Spinal cord (tissue), 10 donors: ENCODE results near the gene RTF2. TPM values are rescaled to one million over a fixed set of nuclear protein-coding genes. Genes with fewer than 3 reads are reported as not detected.

Source experiments
- DNase-seq, 6 donors: peaks; one replicate each; pipeline versions ENCODE4 v3.0.0 to v3.0.0-alpha.2; 2013 to 2015; ENCODE audit warnings: low spot score in 6 of 6, low read depth in 4 of 6
- H3K27ac ChIP-seq: one replicate; pipeline ENCODE4 v1.5.1; 2013; ENCODE audit warnings: low read depth, low read length, control low read depth
- H3K27me3 ChIP-seq: one replicate; pipeline ENCODE4 v1.6.1; 2013; ENCODE audit warnings: low read length; ENCODE audit not compliant: control insufficient read depth, insufficient read depth
- H3K36me3 ChIP-seq: one replicate; pipeline ENCODE4 v1.6.1; 2013; ENCODE audit warnings: low read length; ENCODE audit not compliant: control insufficient read depth, insufficient read depth
- H3K4me1 ChIP-seq: one replicate; pipeline ENCODE4 v1.6.1; 2013; ENCODE audit warnings: low read length; ENCODE audit not compliant: control insufficient read depth, insufficient read depth
- H3K4me3 ChIP-seq: one replicate; pipeline ENCODE4 v1.5.1; 2013; ENCODE audit warnings: low read depth, low read length, control low read depth
- H3K9me3 ChIP-seq: one replicate; pipeline ENCODE4 v1.6.1; 2013; ENCODE audit warnings: low read length; ENCODE audit not compliant: control insufficient read depth, insufficient read depth
- WGBS: methylation state at CpG from one replicate; pipeline ENCODE4 v1.1.5; 2013; ENCODE audit warnings: missing lambda C conversion rate; ENCODE audit not compliant: insufficient coverage; 5-methylcytosine and 5-hydroxymethylcytosine counted together
- polyA plus RNA-seq, 2 donors: library from polyadenylated mRNA; unstranded; fragments of 120-200 nt; gene quantifications; one replicate each; pipeline ENCODE4 v1.2.1, GENCODE V29; 2013; ENCODE audit not compliant: insufficient read length in 2 of 2
- total RNA-seq, 2 donors: library from RNA; depleted of rRNA in 1 of 2; stranded (reverse); fragments of 120-200 nt in 1 of 2; fragments of >200 nt in 1 of 2; gene quantifications; one replicate each; pipeline versions ENCODE4 v1.2.3 to v1.2.4, GENCODE V29; 2013 to 2014
- donor health status: healthy.

Gene RTF2
- total and polyA plus RNA-seq, 4 donors, result 63.3 to 128 (median 109) TPM

- no peaks in the 10 kb centered on the region for H3K9me3 ChIP-seq
- WGBS, result 91% methylated on average over 6 of the region's 9 CpGs
- no peak overlapping the region for H3K4me3 ChIP-seq
Measured at GRCh38 chr20:56426026-56426425, 42.4 kb upstream of the RTF2 start.

GRCh38 chr20:56426926-56427325, 41.5 kb upstream of the RTF2 start:
- Histone ChIP-seq H3K9me3 (no peaks in the 10 kb centered on the region), H3K4me3 (no peak overlapping the region), H3K27ac (no peak overlapping the region), H3K36me3 (no peaks in the 10 kb centered on the region), H3K27me3 (no peaks in the 10 kb centered on the region), H3K4me1 (no peaks in the 10 kb centered on the region)
- DNase-seq, result no peak

More at GRCh38 chr20:56426026-56426425, 42.4 kb upstream of the RTF2 start:
- no peak overlapping the region for H3K27ac ChIP-seq
- DNase-seq, result no peak
- H3K4me1 ChIP-seq, result peaks cover 2% of the 10 kb centered on the region
- no peaks in the 10 kb centered on the region for H3K36me3 ChIP-seq
- H3K27me3 ChIP-seq, result no peaks in the 10 kb centered on the region

- Histone ChIP-seq H3K4me3 (no peak overlapping the region), H3K4me1 (no peaks in the 10 kb centered on the region), H3K27ac (no peak overlapping the region), H3K9me3 (no peaks in the 10 kb centered on the region), H3K27me3 (no peaks in the 10 kb centered on the region), H3K36me3 (no peaks in the 10 kb centered on the region)
- WGBS, result no CpG with 5 or more reads among the region's 4 CpGs
- no peak for DNase-seq
Measured at GRCh38 chr20:56427797-56428196, 40.6 kb upstream of the RTF2 start.

- DNase-seq, result no peak
- Histone ChIP-seq H3K27me3 (no peaks in the 10 kb centered on the region), H3K4me1 (no peaks in the 10 kb centered on the region), H3K27ac (no peak overlapping the region), H3K36me3 (no peaks in the 10 kb centered on the region), H3K9me3 (no peaks in the 10 kb centered on the region), H3K4me3 (no peak overlapping the region)
- 86% methylated on average over 4 of the region's 5 CpGs for WGBS
Measured at GRCh38 chr20:56428410-56428809, 40.0 kb upstream of the RTF2 start.

- H3K27ac ChIP-seq, result no peak overlapping the region
- no peaks in the 10 kb centered on the region for H3K27me3 ChIP-seq
- H3K4me3 ChIP-seq, result no peak overlapping the region
- no peaks in the 10 kb centered on the region for H3K36me3 ChIP-seq
- no peaks in the 10 kb centered on the region for H3K4me1 ChIP-seq
- 85% methylated on average over 7 of the region's 8 CpGs for WGBS
- no peaks in the 10 kb centered on the region for H3K9me3 ChIP-seq
- no peak for DNase-seq
Measured at GRCh38 chr20:56428881-56429280, 39.5 kb upstream of the RTF2 start.

GRCh38 chr20:56429502-56429901, 38.9 kb upstream of the RTF2 start:
- WGBS, result 69% methylated on average over 6 of the region's 6 CpGs
- no peak for DNase-seq
- Histone ChIP-seq H3K4me1 (no peaks in the 10 kb centered on the region), H3K36me3 (no peaks in the 10 kb centered on the region), H3K27ac (no peak overlapping the region), H3K27me3 (no peaks in the 10 kb centered on the region), H3K9me3 (no peaks in the 10 kb centered on the region), H3K4me3 (no peak overlapping the region)

GRCh38 chr20:56429941-56430340, 38.5 kb upstream of the RTF2 start:
- WGBS, result 75% methylated on average over 1 of the region's 4 CpGs
- Histone ChIP-seq H3K27ac (no peak overlapping the region), H3K9me3 (no peaks in the 10 kb centered on the region), H3K27me3 (no peaks in the 10 kb centered on the region), H3K4me1 (no peaks in the 10 kb centered on the region), H3K4me3 (no peak overlapping the region), H3K36me3 (no peaks in the 10 kb centered on the region)
- DNase-seq, result no peak

- Histone ChIP-seq H3K27me3 (no peaks in the 10 kb centered on the region), H3K4me3 (no peak overlapping the region), H3K9me3 (no peaks in the 10 kb centered on the region), H3K36me3 (no peaks in the 10 kb centered on the region), H3K4me1 (no peaks in the 10 kb centered on the region), H3K27ac (no peak overlapping the region)
- 79% methylated on average over 4 of the region's 4 CpGs for WGBS
- DNase-seq, result no peak
Measured at GRCh38 chr20:56430461-56430860, 38.0 kb upstream of the RTF2 start.

GRCh38 chr20:56430957-56431356, 37.5 kb upstream of the RTF2 start:
- no peaks in the 10 kb centered on the region for H3K9me3 ChIP-seq
- no peaks in the 10 kb centered on the region for H3K4me1 ChIP-seq
- no peaks in the 10 kb centered on the region for H3K36me3 ChIP-seq
- no peaks in the 10 kb centered on the region for H3K27me3 ChIP-seq
- no peak overlapping the region for H3K27ac ChIP-seq
- DNase-seq, result no peak
- no peak overlapping the region for H3K4me3 ChIP-seq
- no CpG with 5 or more reads among the region's 1 CpG for WGBS

- H3K4me1 ChIP-seq, result no peaks in the 10 kb centered on the region
- no peaks in the 10 kb centered on the region for H3K27me3 ChIP-seq
- DNase-seq, result no peak
- no peaks in the 10 kb centered on the region for H3K36me3 ChIP-seq
- no peak overlapping the region for H3K4me3 ChIP-seq
- no peak overlapping the region for H3K27ac ChIP-seq
- no peaks in the 10 kb centered on the region for H3K9me3 ChIP-seq
- 60% methylated on average over 1 of the region's 3 CpGs for WGBS
Measured at GRCh38 chr20:56431471-56431870, 37.0 kb upstream of the RTF2 start.
